Measurements from ENCODE around the gene GALNT15.

GALNT15 gene

DNA sequence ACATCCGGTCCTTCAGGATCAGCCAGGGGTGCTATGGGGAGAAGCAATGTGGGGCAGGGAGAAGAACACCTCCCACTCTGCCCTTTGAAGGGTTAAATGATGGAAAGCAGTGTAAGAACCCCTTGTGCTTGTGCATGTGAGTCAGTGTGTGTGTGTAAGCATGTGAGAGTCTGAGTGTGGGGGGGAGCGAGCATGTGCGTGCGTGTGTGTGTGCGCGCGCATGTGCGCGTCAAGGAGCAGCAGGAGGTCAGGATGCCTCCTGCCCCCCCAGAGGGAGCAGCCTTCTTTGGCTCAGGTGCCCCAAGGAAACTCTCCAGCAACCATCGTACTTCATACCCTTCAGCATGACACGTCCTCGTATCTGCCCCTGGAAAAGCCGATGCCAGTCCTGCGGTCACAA, 30.3 kb downstream of the GALNT15 start:
- DNase-seq: no peak
- H3K9me3 ChIP-seq: no peaks in the 10 kb centered on the region
- no peaks in the 10 kb centered on the region for H3K4me1 ChIP-seq
- H3K36me3 ChIP-seq: no peaks in the 10 kb centered on the region
- H3K4me3 ChIP-seq (ENCODE audit: low read depth, low read length): no peak overlapping the region
- no peaks in the 10 kb centered on the region for H3K27me3 ChIP-seq
- TF ChIP-seq, protein P1, sequence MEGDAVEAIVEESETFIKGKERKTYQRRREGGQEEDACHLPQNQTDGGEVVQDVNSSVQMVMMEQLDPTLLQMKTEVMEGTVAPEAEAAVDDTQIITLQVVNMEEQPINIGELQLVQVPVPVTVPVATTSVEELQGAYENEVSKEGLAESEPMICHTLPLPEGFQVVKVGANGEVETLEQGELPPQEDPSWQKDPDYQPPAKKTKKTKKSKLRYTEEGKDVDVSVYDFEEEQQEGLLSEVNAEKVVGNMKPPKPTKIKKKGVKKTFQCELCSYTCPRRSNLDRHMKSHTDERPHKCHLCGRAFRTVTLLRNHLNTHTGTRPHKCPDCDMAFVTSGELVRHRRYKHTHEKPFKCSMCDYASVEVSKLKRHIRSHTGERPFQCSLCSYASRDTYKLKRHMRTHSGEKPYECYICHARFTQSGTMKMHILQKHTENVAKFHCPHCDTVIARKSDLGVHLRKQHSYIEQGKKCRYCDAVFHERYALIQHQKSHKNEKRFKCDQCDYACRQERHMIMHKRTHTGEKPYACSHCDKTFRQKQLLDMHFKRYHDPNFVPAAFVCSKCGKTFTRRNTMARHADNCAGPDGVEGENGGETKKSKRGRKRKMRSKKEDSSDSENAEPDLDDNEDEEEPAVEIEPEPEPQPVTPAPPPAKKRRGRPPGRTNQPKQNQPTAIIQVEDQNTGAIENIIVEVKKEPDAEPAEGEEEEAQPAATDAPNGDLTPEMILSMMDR (IDR thresholded peaks at IDR 0.05; ENCODE audit: low read depth, low read length): no peak

DNA sequence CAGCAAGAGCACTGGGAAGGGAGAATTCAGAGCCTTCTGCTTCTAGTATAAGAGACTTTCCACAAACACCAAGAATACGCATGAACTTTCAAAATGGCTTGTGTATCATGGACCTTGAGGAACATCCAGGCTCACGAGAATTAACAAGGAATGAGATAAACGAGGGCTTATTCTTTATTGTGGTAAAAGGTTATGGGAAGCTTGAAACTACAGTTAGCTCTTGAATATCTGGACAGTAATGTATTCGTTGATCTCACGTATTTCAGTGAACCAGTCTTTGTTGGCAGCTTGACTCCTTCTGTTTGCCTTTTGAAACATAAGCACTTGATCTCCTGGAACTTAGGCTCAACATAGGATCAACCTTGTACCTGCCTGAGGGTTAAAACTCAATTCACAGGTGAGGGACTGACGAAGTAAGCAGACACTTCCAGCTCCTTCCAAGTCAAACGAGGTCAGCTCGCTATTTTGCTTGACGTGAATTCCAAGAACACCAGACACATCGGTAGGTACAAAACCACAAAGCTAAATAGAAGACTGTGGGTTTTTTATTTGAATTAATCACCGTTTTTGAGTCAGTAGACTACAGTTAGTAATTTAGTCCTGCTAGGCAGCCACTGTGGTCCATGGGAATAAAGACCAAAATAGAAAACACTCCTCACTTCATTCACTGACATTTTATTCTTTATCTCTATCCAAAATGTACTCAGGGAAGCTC, 30.8 kb downstream of the GALNT15 start:
- H3K27me3 ChIP-seq: no peaks in the 10 kb centered on the region
- no peak for DNase-seq
- no peaks in the 10 kb centered on the region for H3K36me3 ChIP-seq
- TF ChIP-seq, protein P1 (IDR thresholded peaks at IDR 0.05; ENCODE audit: low read depth, low read length): no peak
- no peaks in the 10 kb centered on the region for H3K4me1 ChIP-seq
- no peaks in the 10 kb centered on the region for H3K9me3 ChIP-seq
- no peak overlapping the region for H3K4me3 ChIP-seq (ENCODE audit: low read depth, low read length)

DNA sequence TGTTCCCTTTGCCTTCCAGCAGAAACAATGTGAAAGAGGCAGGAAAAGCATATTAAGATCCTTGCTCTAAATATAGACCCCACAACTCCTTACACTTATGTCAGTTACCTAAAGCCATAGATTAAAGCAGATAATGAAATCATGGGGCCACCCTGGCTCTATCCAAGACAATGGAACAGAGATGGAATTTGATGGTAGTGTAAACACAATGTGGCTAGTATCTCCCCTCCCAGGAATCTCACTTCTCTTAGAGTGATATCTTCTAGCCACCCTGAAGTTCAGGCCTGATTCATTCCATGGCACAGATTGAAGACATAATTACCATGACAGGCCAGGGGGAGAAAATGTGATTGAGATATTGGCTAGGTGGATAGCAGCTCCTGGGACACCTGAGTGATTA, 32.6 kb downstream of the GALNT15 start:
- no peaks in the 10 kb centered on the region for H3K27me3 ChIP-seq
- no peaks in the 10 kb centered on the region for H3K4me1 ChIP-seq
- TF ChIP-seq, protein P1 (IDR thresholded peaks at IDR 0.05; ENCODE audit: low read depth, low read length): no peak
- no peak overlapping the region for H3K4me3 ChIP-seq (ENCODE audit: low read depth, low read length)
- DNase-seq: no peak
- no peaks in the 10 kb centered on the region for H3K36me3 ChIP-seq
- H3K9me3 ChIP-seq: no peaks in the 10 kb centered on the region

DNA sequence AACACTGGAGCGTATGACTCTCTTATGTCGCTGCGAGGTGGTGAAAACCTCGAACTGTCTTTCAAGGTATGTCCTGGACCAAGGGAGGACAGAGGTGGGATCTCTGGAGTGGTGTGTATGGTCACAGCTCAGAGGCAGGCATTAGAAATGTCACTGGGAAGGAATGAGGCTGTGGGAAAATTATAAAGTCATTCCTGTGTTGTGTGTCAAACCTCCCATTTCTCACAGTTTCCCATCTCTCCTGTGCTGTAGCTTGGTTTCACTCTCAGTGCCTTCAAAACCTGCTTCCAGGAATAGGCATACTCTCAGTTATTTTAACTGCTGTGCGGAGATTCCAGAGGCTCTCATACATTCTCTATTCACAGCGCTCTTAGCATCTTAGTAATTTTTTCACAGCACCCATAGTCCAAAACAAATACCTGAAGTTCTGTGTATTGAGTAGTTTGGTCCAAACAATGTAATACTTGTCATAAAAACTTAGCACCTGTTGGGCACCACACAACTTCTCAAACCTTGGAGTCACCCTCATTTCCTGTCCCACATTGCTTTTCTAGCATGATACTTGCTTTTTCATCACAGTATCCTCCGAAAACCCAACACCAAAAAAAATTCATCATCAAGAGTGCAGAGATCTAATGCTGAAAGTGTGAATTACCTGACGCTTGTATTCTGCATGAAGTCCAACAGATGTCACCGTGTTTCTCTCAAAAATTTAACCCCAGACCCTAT, 36.9 kb downstream of the GALNT15 start:
- H3K36me3 ChIP-seq: no peaks in the 10 kb centered on the region
- no peaks in the 10 kb centered on the region for H3K4me1 ChIP-seq
- no peak overlapping the region for H3K4me3 ChIP-seq (ENCODE audit: low read depth, low read length)
- no peaks in the 10 kb centered on the region for H3K9me3 ChIP-seq
- DNase-seq: no peak
- H3K27me3 ChIP-seq: no peaks in the 10 kb centered on the region
- TF ChIP-seq, protein P1 (IDR thresholded peaks at IDR 0.05; ENCODE audit: low read depth, low read length): no peak

DNA sequence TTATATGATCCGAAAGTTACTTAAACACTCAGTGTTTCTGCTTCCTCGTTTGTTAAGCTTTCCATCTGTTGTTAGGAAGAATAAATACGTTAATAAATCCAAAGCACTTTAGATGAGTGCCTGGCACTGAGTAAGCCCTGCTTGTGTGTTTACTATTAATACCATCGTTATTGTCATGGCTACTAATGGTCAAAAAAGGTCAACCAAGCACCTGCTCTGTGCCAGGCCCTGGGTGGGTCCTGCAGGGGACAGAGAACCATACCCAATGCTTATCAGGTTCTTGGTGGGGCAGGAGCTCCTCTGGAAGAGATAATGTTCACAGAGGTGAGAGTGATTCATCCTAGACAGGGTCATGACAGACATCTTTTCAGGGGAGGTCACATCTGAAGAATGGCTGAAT, 39.9 kb downstream of the GALNT15 start:
- no peaks in the 10 kb centered on the region for H3K27me3 ChIP-seq
- TF ChIP-seq, protein P1 (IDR thresholded peaks at IDR 0.05; ENCODE audit: low read depth, low read length): no peak
- H3K4me1 ChIP-seq: no peaks in the 10 kb centered on the region
- no peak for DNase-seq
- H3K36me3 ChIP-seq: no peaks in the 10 kb centered on the region
- no peaks in the 10 kb centered on the region for H3K9me3 ChIP-seq
- no peak overlapping the region for H3K4me3 ChIP-seq (ENCODE audit: low read depth, low read length)

DNA sequence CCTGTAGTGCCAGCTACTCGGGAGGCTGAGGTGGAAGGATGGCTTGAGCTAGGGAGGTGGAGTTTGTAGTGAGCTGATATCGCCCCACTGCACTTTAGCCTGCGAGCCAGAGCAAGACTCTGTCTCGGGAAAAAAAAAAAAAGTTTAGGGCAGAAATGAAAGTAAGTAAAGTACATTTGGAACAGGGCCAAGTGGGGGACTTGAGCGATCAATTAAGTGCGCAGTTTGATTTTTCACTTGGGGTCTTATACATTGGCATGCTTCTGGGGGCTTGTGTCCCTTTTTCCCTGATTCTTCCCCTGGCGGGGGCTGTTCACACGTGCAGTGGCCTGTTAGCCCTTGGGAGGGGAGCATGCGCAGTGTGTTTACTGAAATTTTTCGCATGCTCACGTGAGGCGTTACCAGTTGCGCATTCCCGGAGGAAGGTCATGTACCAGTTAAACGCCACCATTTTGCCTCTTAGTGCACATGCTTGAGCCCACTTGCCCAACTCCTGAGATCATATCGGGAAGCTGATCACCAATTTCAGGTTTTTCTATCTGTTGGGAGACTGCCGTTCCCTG, 42.0 kb downstream of the GALNT15 start:
- H3K4me3 ChIP-seq (ENCODE audit: low read depth, low read length): peak overlapping the region; percentile 38
- TF ChIP-seq, protein P1 (IDR thresholded peaks at IDR 0.05; ENCODE audit: low read depth, low read length): no peak
- no peaks in the 10 kb centered on the region for H3K36me3 ChIP-seq
- H3K27me3 ChIP-seq: no peaks in the 10 kb centered on the region
- DNase-seq: peak; percentile 12
- no peaks in the 10 kb centered on the region for H3K4me1 ChIP-seq
- no peaks in the 10 kb centered on the region for H3K9me3 ChIP-seq

Measured in BE2C (cell line).